ENCODE data around the gene TNS3.

Gene TNS3

DNA sequence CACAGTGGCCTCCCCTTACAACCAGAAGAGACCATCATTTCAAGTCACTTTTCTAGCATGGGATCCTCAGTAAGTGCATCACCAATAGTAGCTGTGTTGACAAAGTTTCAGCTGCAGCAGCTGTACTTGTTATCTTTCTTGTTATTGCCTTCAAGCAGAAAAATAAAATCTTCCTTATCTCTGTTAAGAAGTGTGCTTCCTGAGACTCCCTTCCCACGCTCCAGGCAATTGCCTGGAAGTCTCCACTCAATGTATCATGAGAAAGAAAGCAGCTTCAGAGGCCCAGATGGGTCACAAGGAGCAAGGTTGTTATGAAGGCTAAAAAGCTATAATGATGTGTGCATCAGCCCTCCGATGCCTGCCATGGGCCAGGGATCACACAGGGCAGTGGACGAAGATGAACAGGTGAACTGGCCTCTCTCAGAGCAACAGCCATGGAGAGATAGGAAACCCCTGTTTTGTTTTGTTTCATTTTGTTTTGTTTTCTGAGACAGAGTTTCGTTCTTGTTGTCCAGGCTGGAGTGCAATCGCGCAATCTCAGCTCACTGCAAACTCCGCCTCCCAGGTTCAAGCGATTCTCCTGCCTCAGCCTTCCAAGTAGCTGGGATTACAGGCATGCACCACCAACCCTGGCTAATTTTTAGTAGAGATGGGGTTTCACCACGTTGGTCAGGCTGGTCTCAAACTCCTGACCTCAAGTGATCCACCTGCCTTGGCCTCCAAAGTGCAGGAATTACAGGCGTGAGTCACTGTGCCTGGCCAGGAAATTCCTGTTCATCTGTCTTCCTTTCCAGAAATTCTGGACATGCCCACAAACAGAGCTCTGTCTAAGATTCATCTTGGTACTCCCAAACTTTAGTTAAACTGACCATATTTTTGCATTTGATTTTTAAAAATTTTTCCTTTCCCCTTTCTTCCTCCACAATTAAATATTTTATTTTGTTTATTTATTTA lies 340.5 kb downstream of the TNS3 start:
- CTCF ChIA-PET: interaction anchor here (0.9 to 1.3 kb wide), 2 partner anchors 13 to 14 kb away, joined by 3 to 4 read pairs; no protein-coding TSS in a partner anchor
- POLR2A ChIA-PET: no interaction called here

GRCh38 chr7:47239931-47240421 lies 341.9 kb downstream of the TNS3 start:
- ChIA-PET CTCF (interaction anchor here (1.3 kb wide), 1 partner anchor 14 kb away, joined by 4 read pairs; no protein-coding TSS in a partner anchor), POLR2A (no interaction called here)
- DNase-seq (ENCODE audit: extremely low spot score): no peak
- TF ChIP-seq, protein P1, sequence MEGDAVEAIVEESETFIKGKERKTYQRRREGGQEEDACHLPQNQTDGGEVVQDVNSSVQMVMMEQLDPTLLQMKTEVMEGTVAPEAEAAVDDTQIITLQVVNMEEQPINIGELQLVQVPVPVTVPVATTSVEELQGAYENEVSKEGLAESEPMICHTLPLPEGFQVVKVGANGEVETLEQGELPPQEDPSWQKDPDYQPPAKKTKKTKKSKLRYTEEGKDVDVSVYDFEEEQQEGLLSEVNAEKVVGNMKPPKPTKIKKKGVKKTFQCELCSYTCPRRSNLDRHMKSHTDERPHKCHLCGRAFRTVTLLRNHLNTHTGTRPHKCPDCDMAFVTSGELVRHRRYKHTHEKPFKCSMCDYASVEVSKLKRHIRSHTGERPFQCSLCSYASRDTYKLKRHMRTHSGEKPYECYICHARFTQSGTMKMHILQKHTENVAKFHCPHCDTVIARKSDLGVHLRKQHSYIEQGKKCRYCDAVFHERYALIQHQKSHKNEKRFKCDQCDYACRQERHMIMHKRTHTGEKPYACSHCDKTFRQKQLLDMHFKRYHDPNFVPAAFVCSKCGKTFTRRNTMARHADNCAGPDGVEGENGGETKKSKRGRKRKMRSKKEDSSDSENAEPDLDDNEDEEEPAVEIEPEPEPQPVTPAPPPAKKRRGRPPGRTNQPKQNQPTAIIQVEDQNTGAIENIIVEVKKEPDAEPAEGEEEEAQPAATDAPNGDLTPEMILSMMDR (IDR thresholded peaks at IDR 0.05; ENCODE audit: control extremely low read depth, extremely low read depth, low read depth, missing control alignments): no peak

More for the DNA sequence above, 340.5 kb downstream of the TNS3 start:
- DNase-seq (ENCODE audit: extremely low spot score): no peak
- TF ChIP-seq, protein P1 (IDR thresholded peaks at IDR 0.05; ENCODE audit: control extremely low read depth, extremely low read depth, low read depth, missing control alignments): no peak

- TF ChIP-seq, protein P1 (IDR thresholded peaks at IDR 0.05; ENCODE audit: control extremely low read depth, extremely low read depth, low read depth, missing control alignments): no peak
- ChIA-PET CTCF (interaction anchor here (2.5 kb wide), 1 partner anchor 27 kb away, joined by 7 read pairs; no protein-coding TSS in a partner anchor), POLR2A (no interaction called here)
- no peak for DNase-seq (ENCODE audit: extremely low spot score)
These were observed 342.9 kb downstream of the TNS3 start for GRCh38 chr7:47239034-47239433.

DNA sequence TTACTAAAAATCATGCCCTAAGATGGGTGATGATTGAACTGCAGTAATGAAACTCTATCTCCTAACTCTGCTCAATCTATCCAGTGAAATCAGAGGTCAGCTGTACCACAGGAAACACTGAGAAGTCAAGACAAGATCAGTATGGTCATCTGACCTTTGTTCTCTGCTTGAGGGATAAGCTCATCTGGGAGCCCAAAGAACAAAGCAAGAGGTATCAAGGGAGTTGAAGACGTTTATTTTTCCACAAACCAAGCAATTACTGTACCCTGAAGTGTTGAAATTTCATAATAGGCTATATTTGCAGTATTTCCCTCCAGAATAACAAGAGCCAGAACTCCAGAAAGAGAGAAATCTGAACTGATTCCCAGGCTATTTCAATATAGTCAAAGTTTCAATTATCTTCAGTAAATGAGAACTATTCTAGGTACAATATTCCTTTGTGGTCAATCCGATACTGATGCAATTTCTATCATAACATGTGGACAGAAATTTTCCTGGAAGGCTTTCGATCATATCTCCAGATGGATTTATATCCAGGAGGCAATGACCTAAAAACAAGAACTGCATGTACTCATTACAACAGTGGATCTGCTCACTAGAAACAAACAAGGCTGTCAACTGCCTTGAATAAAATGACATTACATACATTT lies 345.3 kb downstream of the TNS3 start:
- ChIA-PET CTCF (interaction anchor here (2.5 to 2.8 kb wide), 2 partner anchors 30 kb away, joined by 7 to 11 read pairs; no protein-coding TSS in a partner anchor), POLR2A (no interaction called here)
- no peak for DNase-seq (ENCODE audit: extremely low spot score)
- TF ChIP-seq, protein P1 (IDR thresholded peaks at IDR 0.05; ENCODE audit: control extremely low read depth, extremely low read depth, low read depth, missing control alignments): no peak

DNA sequence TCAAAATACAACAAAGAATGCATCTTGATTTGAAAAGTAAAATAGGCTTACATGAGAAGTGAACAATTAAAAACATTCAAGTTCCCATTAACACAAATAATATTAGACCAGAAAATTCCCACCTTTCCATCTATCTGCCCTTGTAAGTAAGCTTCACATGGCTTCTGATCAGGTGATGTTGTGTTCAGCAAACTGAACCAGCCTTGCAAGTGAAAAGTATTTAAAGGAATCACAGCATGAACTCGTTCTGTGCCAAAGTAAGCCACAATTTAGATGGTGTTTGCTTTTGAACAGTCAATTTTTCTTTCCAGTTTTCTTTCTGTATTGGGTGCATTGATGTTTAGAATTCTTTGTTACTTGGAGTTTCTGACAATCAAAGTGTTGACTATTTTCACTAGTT lies 347.9 kb downstream of the TNS3 start:
- ChIA-PET POLR2A (no interaction called here), CTCF (interaction anchor here (0.6 to 2.8 kb wide), 3 partner anchors 12 to 32 kb away, joined by 3 to 11 read pairs (median 3); no protein-coding TSS in a partner anchor)
- TF ChIP-seq, protein P1 (IDR thresholded peaks at IDR 0.05; ENCODE audit: control extremely low read depth, extremely low read depth, low read depth, missing control alignments): no peak
- DNase-seq (ENCODE audit: extremely low spot score): no peak

DNA sequence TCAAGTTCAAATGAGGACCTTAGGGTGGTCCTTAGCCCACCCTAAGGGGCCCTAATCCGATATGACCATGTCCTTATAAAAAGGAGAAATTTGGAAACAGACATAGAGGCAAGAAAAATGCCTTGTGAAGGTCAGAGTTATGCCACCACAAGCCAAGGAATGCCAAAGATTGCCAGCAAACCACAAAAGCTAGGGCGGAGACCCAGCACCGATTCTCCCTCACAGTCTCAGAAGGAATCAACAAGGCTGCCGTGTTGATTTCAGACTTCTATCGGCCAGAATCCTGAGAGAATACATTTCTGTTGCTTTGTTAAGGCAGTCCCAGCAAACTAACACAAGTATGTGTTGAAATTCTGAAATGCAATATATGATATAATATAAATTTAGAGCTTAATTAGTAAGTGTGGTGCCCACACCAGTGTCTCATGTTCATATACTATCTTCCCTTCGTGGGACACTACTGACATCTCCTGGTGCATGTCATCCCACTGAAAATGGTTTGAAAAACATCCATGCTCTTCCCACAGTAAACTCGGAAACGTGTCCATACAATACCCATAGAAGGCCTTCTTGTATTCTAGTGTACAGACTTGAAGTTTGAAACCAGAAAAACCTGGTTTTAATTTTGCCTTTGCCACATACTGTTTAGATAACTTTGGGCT lies 349.0 kb downstream of the TNS3 start:
- CTCF ChIA-PET: interaction anchor here (1.6 kb wide), 1 partner anchor 13 kb away, joined by 3 read pairs; no protein-coding TSS in a partner anchor
- TF ChIP-seq, protein P1 (IDR thresholded peaks at IDR 0.05; ENCODE audit: control extremely low read depth, extremely low read depth, low read depth, missing control alignments): no peak
- no peak for DNase-seq (ENCODE audit: extremely low spot score)
- POLR2A ChIA-PET: no interaction called here

All from GM10248 (cell line).